ENCODE results near the gene IGSF8.
"Not testable (repeated sequence)": the region's sequence is repeated elsewhere in the genome, so short reads cannot be mapped to it uniquely, and the experiment has no call there.

The IGSF8 gene

GRCh38 chr1:160127381-160127780, 29.0 kb upstream of the IGSF8 start:
- DNase-seq, result no peak

- not testable (repeated sequence) for DNase-seq
These were observed 27.9 kb upstream of the IGSF8 start for GRCh38 chr1:160126342-160126741.

GRCh38 chr1:160125746-160126145, 27.3 kb upstream of the IGSF8 start:
- DNase-seq, result no peak

GRCh38 chr1:160124705-160125478, 26.5 kb upstream of the IGSF8 start:
- DNase-seq, result no peak

- no peak for DNase-seq
These were observed 25.3 kb upstream of the IGSF8 start for GRCh38 chr1:160123726-160124125.

- DNase-seq, result no peak
These were observed 24.6 kb upstream of the IGSF8 start for GRCh38 chr1:160122978-160123495.

- no peak for DNase-seq
These were observed 23.0 kb upstream of the IGSF8 start for GRCh38 chr1:160121388-160121787.

- no peak for DNase-seq
These were observed 22.4 kb upstream of the IGSF8 start for GRCh38 chr1:160120797-160121196.

- no peak for DNase-seq
These were observed 20.5 kb upstream of the IGSF8 start for GRCh38 chr1:160118928-160119327.

- DNase-seq, result no peak
These were observed 19.3 kb upstream of the IGSF8 start for GRCh38 chr1:160117709-160118183.

- no peak for DNase-seq
These were observed 18.9 kb upstream of the IGSF8 start for GRCh38 chr1:160117300-160117699.

GRCh38 chr1:160116283-160117147, 18.1 kb upstream of the IGSF8 start:
- DNase-seq, result no peak

GRCh38 chr1:160115545-160116282, 17.3 kb upstream of the IGSF8 start, which contains the start of gene ATP1A2:
Gene ATP1A2 (plus strand): TSS chr1:160115759. CDS start chr1:160115862, 103 bp downstream.
- no peak for DNase-seq

GRCh38 chr1:160114085-160114484, 15.7 kb upstream of the IGSF8 start:
- no peak for DNase-seq

GRCh38 chr1:160113407-160113806, 15.0 kb upstream of the IGSF8 start:
- no peak for DNase-seq

GRCh38 chr1:160112357-160112756, 13.9 kb upstream of the IGSF8 start:
- no peak for DNase-seq

GRCh38 chr1:160111462-160111861, 13.0 kb upstream of the IGSF8 start:
- not testable (repeated sequence) for DNase-seq

GRCh38 chr1:160109686-160110085, 11.3 kb upstream of the IGSF8 start:
- no peak for DNase-seq

GRCh38 chr1:160108888-160109662, 10.7 kb upstream of the IGSF8 start:
- no peak for DNase-seq

GRCh38 chr1:160107512-160107911, 9.1 kb upstream of the IGSF8 start:
- no peak for DNase-seq

- DNase-seq, result no peak
These were observed 6.7 kb upstream of the IGSF8 start for GRCh38 chr1:160105155-160105554.

- no peak for DNase-seq
These were observed 6.1 kb upstream of the IGSF8 start for GRCh38 chr1:160104486-160104885.
